HG03159 (cell line): Measurements from ENCODE around the gene APOC4.
"Not testable (repeated sequence)": the region's sequence is repeated elsewhere in the genome, so short reads cannot be mapped to it uniquely, and the experiment has no call there.

Source experiments
- ATAC-seq: cut with Tn5 transposase; IDR thresholded peaks from one replicate; pipeline ENCODE4 v1.9.1; 2021; ENCODE audit warnings: mild to moderate bottlenecking, moderate library complexity; ENCODE audit not compliant: unreplicated experiment

APOC4 gene

GRCh38 chr19:44942067-44942571 is at the start of gene APOC4:
TSS of gene APOC4 (plus strand) at chr19:44942237. CDS start at chr19:44942278, 41 bp downstream.
- no peak for ATAC-seq

GRCh38 chr19:44892932-44893331 is 49.1 kb upstream of the APOC4 start:
- no peak for ATAC-seq

- ATAC-seq = no peak
Measured at GRCh38 chr19:44893332-44894051, 48.5 kb upstream of the APOC4 start.

GRCh38 chr19:44894052-44894400 is 48.0 kb upstream of the APOC4 start:
- no peak for ATAC-seq

- no peak for ATAC-seq
Measured at GRCh38 chr19:44894946-44895345, 47.1 kb upstream of the APOC4 start.

- no peak for ATAC-seq
Measured at GRCh38 chr19:44897835-44898234, 44.2 kb upstream of the APOC4 start.

- ATAC-seq = no peak
Measured at GRCh38 chr19:44900328-44901244, 41.5 kb upstream of the APOC4 start.

GRCh38 chr19:44903216-44903601 is 38.8 kb upstream of the APOC4 start:
- ATAC-seq = no peak

- ATAC-seq = no peak
Measured at GRCh38 chr19:44903602-44904425, 38.2 kb upstream of the APOC4 start.

- ATAC-seq = no peak
Measured at GRCh38 chr19:44904426-44904994, 37.5 kb upstream of the APOC4 start.

- ATAC-seq = no peak
Measured at GRCh38 chr19:44905437-44906160, 36.4 kb upstream of the APOC4 start, which contains the start of gene APOE. TSS of gene APOE (plus strand) at chr19:44905796. CDS start at chr19:44906625, 829 bp downstream.

GRCh38 chr19:44907613-44908012 is 34.4 kb upstream of the APOC4 start:
- ATAC-seq = no peak

GRCh38 chr19:44908074-44908835 is 33.8 kb upstream of the APOC4 start:
- ATAC-seq = no peak

GRCh38 chr19:44908836-44909261 is 33.2 kb upstream of the APOC4 start:
- ATAC-seq = no peak

GRCh38 chr19:44909775-44910174 is 32.3 kb upstream of the APOC4 start:
- no peak for ATAC-seq

- ATAC-seq = not testable (repeated sequence)
Measured at GRCh38 chr19:44911896-44912295, 30.1 kb upstream of the APOC4 start.

- ATAC-seq = no peak
Measured at GRCh38 chr19:44912854-44913253, 29.2 kb upstream of the APOC4 start.

- ATAC-seq = not testable (repeated sequence)
Measured at GRCh38 chr19:44913512-44914432, 28.3 kb upstream of the APOC4 start.
